ENCODE measurements around the gene NEUROD2. TPM values are rescaled to one million over a fixed set of nuclear protein-coding genes. Genes with fewer than 3 reads are reported as not detected.
A peak's percentile ranks its signal among the peaks of the same experiment; 100 is the strongest.

The NEUROD2 gene
- polyA plus RNA-seq, 2 donors, result 0.02 TPM; not detected in 1

GRCh38 chr17:39643271-39643670 is 35.6 kb upstream of the NEUROD2 start:
- Histone ChIP-seq H3K27ac (ENCODE audit: low read depth in 2 of 2, low read length in 1 of 2) (peak overlapping the region in 1 of 2 donors; percentile 26), H3K27me3 (ENCODE audit: control insufficient read depth in 1 of 2, insufficient read depth in 2 of 2, low read length in 2 of 2) (no peaks in the 10 kb centered on the region), H3K4me1 (ENCODE audit: control insufficient read depth in 2 of 2, insufficient read depth in 2 of 2, low read length in 1 of 2) (peaks cover 11 to 17% of the 10 kb centered on the region in 2 donors), H3K36me3 (ENCODE audit: control insufficient read depth in 2 of 2, insufficient read depth in 2 of 2, low read length in 1 of 2) (no peaks in the 10 kb centered on the region), H3K9me3 (ENCODE audit: control insufficient read depth in 2 of 2, insufficient read depth in 1 of 2, low read depth in 1 of 2, low read length in 1 of 2) (no peaks in the 10 kb centered on the region), H3K4me3 (ENCODE audit: low read depth in 1 of 2, low read length in 2 of 2) (no peak overlapping the region)
- 66 to 69% methylated on average over 4 of the region's 4 CpGs for WGBS, 2 donors

- no peak overlapping the region for H3K27ac ChIP-seq (ENCODE audit: low read depth in 2 of 2, low read length in 1 of 2)
- no peak overlapping the region for H3K4me3 ChIP-seq (ENCODE audit: low read depth in 1 of 2, low read length in 2 of 2)
- H3K9me3 ChIP-seq (ENCODE audit: control insufficient read depth in 2 of 2, insufficient read depth in 1 of 2, low read depth in 1 of 2, low read length in 1 of 2), result no peaks in the 10 kb centered on the region
- H3K36me3 ChIP-seq (ENCODE audit: control insufficient read depth in 2 of 2, insufficient read depth in 2 of 2, low read length in 1 of 2), result no peaks in the 10 kb centered on the region
- H3K4me1 ChIP-seq (ENCODE audit: control insufficient read depth in 2 of 2, insufficient read depth in 2 of 2, low read length in 1 of 2), result peaks cover 11 to 19% of the 10 kb centered on the region in 2 donors
- WGBS, 2 donors, result 84 to 88% methylated on average over 9 of the region's 9 CpGs
- H3K27me3 ChIP-seq (ENCODE audit: control insufficient read depth in 1 of 2, insufficient read depth in 2 of 2, low read length in 2 of 2), result no peaks in the 10 kb centered on the region
Observed at GRCh38 chr17:39642291-39643074, 34.8 kb upstream of the NEUROD2 start.

GRCh38 chr17:39641883-39642282 is 34.2 kb upstream of the NEUROD2 start:
- Histone ChIP-seq H3K27ac (ENCODE audit: low read depth in 2 of 2, low read length in 1 of 2) (no peak overlapping the region), H3K4me1 (ENCODE audit: control insufficient read depth in 2 of 2, insufficient read depth in 2 of 2, low read length in 1 of 2) (peaks cover 7 to 17% of the 10 kb centered on the region in 2 donors), H3K27me3 (ENCODE audit: control insufficient read depth in 1 of 2, insufficient read depth in 2 of 2, low read length in 2 of 2) (no peaks in the 10 kb centered on the region), H3K4me3 (ENCODE audit: low read depth in 1 of 2, low read length in 2 of 2) (no peak overlapping the region), H3K9me3 (ENCODE audit: control insufficient read depth in 2 of 2, insufficient read depth in 1 of 2, low read depth in 1 of 2, low read length in 1 of 2) (no peaks in the 10 kb centered on the region), H3K36me3 (ENCODE audit: control insufficient read depth in 2 of 2, insufficient read depth in 2 of 2, low read length in 1 of 2) (no peaks in the 10 kb centered on the region)
- WGBS, 2 donors, result 81 to 82% methylated on average over 7 of the region's 7 CpGs

GRCh38 chr17:39641097-39641496 is 33.4 kb upstream of the NEUROD2 start:
- Histone ChIP-seq H3K4me3 (ENCODE audit: low read depth in 1 of 2, low read length in 2 of 2) (no peak overlapping the region), H3K4me1 (ENCODE audit: control insufficient read depth in 2 of 2, insufficient read depth in 2 of 2, low read length in 1 of 2) (peaks cover 7 to 17% of the 10 kb centered on the region in 2 donors)
- 94 to 96% methylated on average over 4 of the region's 4 CpGs for WGBS, 2 donors

GRCh38 chr17:39640591-39641031 is 32.9 kb upstream of the NEUROD2 start:
- H3K27me3 ChIP-seq (ENCODE audit: control insufficient read depth in 1 of 2, insufficient read depth in 2 of 2, low read length in 2 of 2), result no peaks in the 10 kb centered on the region
- no peaks in the 10 kb centered on the region for H3K36me3 ChIP-seq (ENCODE audit: control insufficient read depth in 2 of 2, insufficient read depth in 2 of 2, low read length in 1 of 2)
- H3K4me3 ChIP-seq (ENCODE audit: low read depth in 1 of 2, low read length in 2 of 2), result no peak overlapping the region
- H3K27ac ChIP-seq (ENCODE audit: low read depth in 2 of 2, low read length in 1 of 2), result no peak overlapping the region
- peaks cover 7 to 17% of the 10 kb centered on the region in 2 donors for H3K4me1 ChIP-seq (ENCODE audit: control insufficient read depth in 2 of 2, insufficient read depth in 2 of 2, low read length in 1 of 2)
- 43 to 54% methylated on average over 3 to 4 of the region's 4 CpGs for WGBS, 2 donors
- no peaks in the 10 kb centered on the region for H3K9me3 ChIP-seq (ENCODE audit: control insufficient read depth in 2 of 2, insufficient read depth in 1 of 2, low read depth in 1 of 2, low read length in 1 of 2)

More at GRCh38 chr17:39641097-39641496, 33.4 kb upstream of the NEUROD2 start:
- no peaks in the 10 kb centered on the region for H3K9me3 ChIP-seq (ENCODE audit: control insufficient read depth in 2 of 2, insufficient read depth in 1 of 2, low read depth in 1 of 2, low read length in 1 of 2)
- H3K27ac ChIP-seq (ENCODE audit: low read depth in 2 of 2, low read length in 1 of 2), result no peak overlapping the region
- no peaks in the 10 kb centered on the region for H3K27me3 ChIP-seq (ENCODE audit: control insufficient read depth in 1 of 2, insufficient read depth in 2 of 2, low read length in 2 of 2)
- H3K36me3 ChIP-seq (ENCODE audit: control insufficient read depth in 2 of 2, insufficient read depth in 2 of 2, low read length in 1 of 2), result no peaks in the 10 kb centered on the region

GRCh38 chr17:39639566-39640458 is 32.1 kb upstream of the NEUROD2 start:
- Histone ChIP-seq H3K27ac (ENCODE audit: low read depth in 2 of 2, low read length in 1 of 2) (no peak overlapping the region), H3K36me3 (ENCODE audit: control insufficient read depth in 2 of 2, insufficient read depth in 2 of 2, low read length in 1 of 2) (no peaks in the 10 kb centered on the region), H3K9me3 (ENCODE audit: control insufficient read depth in 2 of 2, insufficient read depth in 1 of 2, low read depth in 1 of 2, low read length in 1 of 2) (no peaks in the 10 kb centered on the region), H3K27me3 (ENCODE audit: control insufficient read depth in 1 of 2, insufficient read depth in 2 of 2, low read length in 2 of 2) (no peaks in the 10 kb centered on the region), H3K4me1 (ENCODE audit: control insufficient read depth in 2 of 2, insufficient read depth in 2 of 2, low read length in 1 of 2) (peaks cover 6 to 17% of the 10 kb centered on the region in 2 donors), H3K4me3 (ENCODE audit: low read depth in 1 of 2, low read length in 2 of 2) (no peak overlapping the region)
- 83 to 87% methylated on average over 11 of the region's 11 CpGs for WGBS, 2 donors

GRCh38 chr17:39639043-39639442 is 31.3 kb upstream of the NEUROD2 start:
- H3K27ac ChIP-seq (ENCODE audit: low read depth in 2 of 2, low read length in 1 of 2), result no peak overlapping the region
- H3K9me3 ChIP-seq (ENCODE audit: control insufficient read depth in 2 of 2, insufficient read depth in 1 of 2, low read depth in 1 of 2, low read length in 1 of 2), result no peaks in the 10 kb centered on the region
- H3K4me1 ChIP-seq (ENCODE audit: control insufficient read depth in 2 of 2, insufficient read depth in 2 of 2, low read length in 1 of 2), result peaks cover 4 to 17% of the 10 kb centered on the region in 2 donors
- 86 to 87% methylated on average over 2 of the region's 2 CpGs for WGBS, 2 donors
- no peaks in the 10 kb centered on the region for H3K27me3 ChIP-seq (ENCODE audit: control insufficient read depth in 1 of 2, insufficient read depth in 2 of 2, low read length in 2 of 2)
- H3K36me3 ChIP-seq (ENCODE audit: control insufficient read depth in 2 of 2, insufficient read depth in 2 of 2, low read length in 1 of 2), result no peaks in the 10 kb centered on the region
- no peak overlapping the region for H3K4me3 ChIP-seq (ENCODE audit: low read depth in 1 of 2, low read length in 2 of 2)

GRCh38 chr17:39638317-39638716 is 30.6 kb upstream of the NEUROD2 start:
- WGBS, 2 donors, result 90 to 91% methylated on average over 7 of the region's 7 CpGs

GRCh38 chr17:39636927-39637736 is 29.4 kb upstream of the NEUROD2 start, which contains the start of gene STARD3:
Gene STARD3, plus strand, starts transcription at chr17:39637144. Its CDS starts 16,388 bp downstream, at chr17:39653532.
- Histone ChIP-seq H3K27ac (ENCODE audit: low read depth in 2 of 2, low read length in 1 of 2) (peak within 1 kb of the TSS; percentile 78 to 93), H3K27me3 (ENCODE audit: control insufficient read depth in 1 of 2, insufficient read depth in 2 of 2, low read length in 2 of 2) (no peaks in the 10 kb centered on the region), H3K4me3 (ENCODE audit: low read depth in 1 of 2, low read length in 2 of 2) (peak within 1 kb of the TSS; percentile 91 to 93), H3K36me3 (ENCODE audit: control insufficient read depth in 2 of 2, insufficient read depth in 2 of 2, low read length in 1 of 2) (no peaks in the 10 kb centered on the region), H3K9me3 (ENCODE audit: control insufficient read depth in 2 of 2, insufficient read depth in 1 of 2, low read depth in 1 of 2, low read length in 1 of 2) (no peaks in the 10 kb centered on the region), H3K4me1 (ENCODE audit: control insufficient read depth in 2 of 2, insufficient read depth in 2 of 2, low read length in 1 of 2) (peaks cover 0 to 7% of the 10 kb centered on the region in 2 donors)
- 0 to 1% methylated on average over 52 to 69 of the region's 69 CpGs for WGBS, 2 donors

More at GRCh38 chr17:39638317-39638716, 30.6 kb upstream of the NEUROD2 start:
- Histone ChIP-seq H3K36me3 (ENCODE audit: control insufficient read depth in 2 of 2, insufficient read depth in 2 of 2, low read length in 1 of 2) (no peaks in the 10 kb centered on the region), H3K4me1 (ENCODE audit: control insufficient read depth in 2 of 2, insufficient read depth in 2 of 2, low read length in 1 of 2) (peaks cover 3 to 14% of the 10 kb centered on the region in 2 donors), H3K9me3 (ENCODE audit: control insufficient read depth in 2 of 2, insufficient read depth in 1 of 2, low read depth in 1 of 2, low read length in 1 of 2) (no peaks in the 10 kb centered on the region), H3K27ac (ENCODE audit: low read depth in 2 of 2, low read length in 1 of 2) (no peak overlapping the region), H3K4me3 (ENCODE audit: low read depth in 1 of 2, low read length in 2 of 2) (no peak overlapping the region), H3K27me3 (ENCODE audit: control insufficient read depth in 1 of 2, insufficient read depth in 2 of 2, low read length in 2 of 2) (no peaks in the 10 kb centered on the region)

Data from esophagus (tissue), 2 donors.